ENCODE measurements around the gene YAF2. TPM values are rescaled to one million over a fixed set of nuclear protein-coding genes. Genes with fewer than 3 reads are reported as not detected.

Gene YAF2
- total RNA-seq, 4 donors from 2014 or later: 12.5 to 26.5 (median 13.4) TPM

DNA sequence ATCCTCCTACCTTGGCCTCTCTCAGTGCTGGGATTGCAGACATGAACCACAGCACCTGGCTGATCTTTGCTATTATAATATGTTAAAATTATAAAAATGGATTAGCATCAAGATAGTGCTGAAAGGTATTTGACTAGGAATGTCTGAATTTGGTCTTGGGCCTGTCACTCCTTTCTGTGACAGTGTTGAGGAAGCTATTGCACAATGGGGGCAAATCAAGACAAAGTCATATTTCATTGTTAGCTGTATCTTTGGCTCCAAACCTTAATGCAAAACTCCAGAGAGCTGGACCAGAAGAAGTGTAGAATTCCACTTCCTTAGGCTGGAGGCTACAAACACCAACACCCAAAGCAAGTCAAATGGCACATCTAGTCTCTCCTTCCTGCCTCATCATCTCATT, 45.7 kb upstream of the YAF2 start:
- no peaks in the 10 kb centered on the region for H3K27me3 ChIP-seq

DNA sequence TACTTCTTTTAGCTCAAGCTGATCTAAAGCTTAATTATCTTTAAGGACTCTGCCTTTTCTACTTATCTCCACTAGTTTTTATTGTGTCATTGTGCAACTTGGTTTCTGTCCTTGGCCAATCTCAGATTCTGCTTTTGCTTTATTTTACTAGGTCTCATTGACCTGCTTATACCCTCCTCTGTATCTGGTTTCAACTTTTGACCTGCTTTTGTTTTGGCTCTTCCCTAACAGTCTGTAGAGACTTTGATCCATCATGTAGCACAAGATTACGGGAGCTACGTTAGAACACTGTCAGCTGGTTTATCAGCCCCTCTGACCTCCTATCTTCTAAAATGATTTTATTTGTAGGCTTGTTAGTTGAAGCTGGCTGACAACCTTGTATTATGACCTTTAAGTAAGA, 44.2 kb upstream of the YAF2 start:
- no peak overlapping the region for H3K4me3 ChIP-seq
- WGBS: 89% methylated on average over 2 of the region's 2 CpGs
- no peaks in the 10 kb centered on the region for H3K9me3 ChIP-seq
- no peaks in the 10 kb centered on the region for H3K27me3 ChIP-seq
- no peaks in the 10 kb centered on the region for H3K4me1 ChIP-seq
- no peaks in the 10 kb centered on the region for H3K36me3 ChIP-seq
- DNase-seq (ENCODE audit: low spot score in 2 of 2): no peak
- TF ChIP-seq POLR2AphosphoS5 (IDR thresholded peaks at IDR 0.05) (no peak), EP300 (IDR thresholded peaks at IDR 0.05) (no peak), POLR2A (IDR thresholded peaks at IDR 0.05) (no peak)
- TF ChIP-seq, protein P1, sequence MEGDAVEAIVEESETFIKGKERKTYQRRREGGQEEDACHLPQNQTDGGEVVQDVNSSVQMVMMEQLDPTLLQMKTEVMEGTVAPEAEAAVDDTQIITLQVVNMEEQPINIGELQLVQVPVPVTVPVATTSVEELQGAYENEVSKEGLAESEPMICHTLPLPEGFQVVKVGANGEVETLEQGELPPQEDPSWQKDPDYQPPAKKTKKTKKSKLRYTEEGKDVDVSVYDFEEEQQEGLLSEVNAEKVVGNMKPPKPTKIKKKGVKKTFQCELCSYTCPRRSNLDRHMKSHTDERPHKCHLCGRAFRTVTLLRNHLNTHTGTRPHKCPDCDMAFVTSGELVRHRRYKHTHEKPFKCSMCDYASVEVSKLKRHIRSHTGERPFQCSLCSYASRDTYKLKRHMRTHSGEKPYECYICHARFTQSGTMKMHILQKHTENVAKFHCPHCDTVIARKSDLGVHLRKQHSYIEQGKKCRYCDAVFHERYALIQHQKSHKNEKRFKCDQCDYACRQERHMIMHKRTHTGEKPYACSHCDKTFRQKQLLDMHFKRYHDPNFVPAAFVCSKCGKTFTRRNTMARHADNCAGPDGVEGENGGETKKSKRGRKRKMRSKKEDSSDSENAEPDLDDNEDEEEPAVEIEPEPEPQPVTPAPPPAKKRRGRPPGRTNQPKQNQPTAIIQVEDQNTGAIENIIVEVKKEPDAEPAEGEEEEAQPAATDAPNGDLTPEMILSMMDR (IDR thresholded peaks at IDR 0.05): no peak
- no peak overlapping the region for H3K27ac ChIP-seq

More for the DNA sequence above, 45.7 kb upstream of the YAF2 start:
- Histone ChIP-seq H3K4me1 (no peaks in the 10 kb centered on the region), H3K36me3 (no peaks in the 10 kb centered on the region), H3K9me3 (no peaks in the 10 kb centered on the region), H3K27ac (no peak overlapping the region), H3K4me3 (no peak overlapping the region)
- TF ChIP-seq POLR2A (IDR thresholded peaks at IDR 0.05): no peak
- TF ChIP-seq EP300 (IDR thresholded peaks at IDR 0.05): no peak
- no peak for TF ChIP-seq POLR2AphosphoS5 (IDR thresholded peaks at IDR 0.05)
- TF ChIP-seq, protein P1 (IDR thresholded peaks at IDR 0.05): no peak
- no peak for DNase-seq (ENCODE audit: low spot score in 2 of 2)

DNA sequence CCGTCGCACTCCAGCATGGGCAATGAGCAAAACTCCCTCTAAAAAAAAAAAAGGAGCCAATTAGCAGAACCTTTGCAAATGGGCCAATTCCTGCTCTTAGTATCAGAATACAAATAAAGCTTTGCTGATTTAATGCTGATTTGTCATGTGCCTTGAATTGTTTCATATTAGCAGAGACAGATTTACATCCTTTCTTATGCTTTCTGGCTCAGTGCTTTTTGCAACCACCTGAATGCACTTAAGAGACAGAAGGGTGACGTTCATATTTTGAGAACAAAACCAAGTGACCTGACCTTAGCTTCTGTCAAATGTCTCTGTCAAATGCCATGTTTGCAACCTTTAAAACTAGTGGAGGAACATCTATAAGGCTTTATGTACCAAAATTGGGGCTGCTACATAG, 43.8 kb upstream of the YAF2 start:
- Histone ChIP-seq H3K9me3 (no peaks in the 10 kb centered on the region), H3K27ac (no peak overlapping the region), H3K27me3 (no peaks in the 10 kb centered on the region), H3K4me1 (no peaks in the 10 kb centered on the region), H3K36me3 (no peaks in the 10 kb centered on the region), H3K4me3 (no peak overlapping the region)
- 85% methylated on average over 3 of the region's 3 CpGs for WGBS
- TF ChIP-seq, protein P1 (IDR thresholded peaks at IDR 0.05): no peak
- no peak for TF ChIP-seq EP300 (IDR thresholded peaks at IDR 0.05)
- no peak for TF ChIP-seq POLR2AphosphoS5 (IDR thresholded peaks at IDR 0.05)
- TF ChIP-seq POLR2A (IDR thresholded peaks at IDR 0.05): no peak
- DNase-seq (ENCODE audit: low spot score in 2 of 2): no peak

DNA sequence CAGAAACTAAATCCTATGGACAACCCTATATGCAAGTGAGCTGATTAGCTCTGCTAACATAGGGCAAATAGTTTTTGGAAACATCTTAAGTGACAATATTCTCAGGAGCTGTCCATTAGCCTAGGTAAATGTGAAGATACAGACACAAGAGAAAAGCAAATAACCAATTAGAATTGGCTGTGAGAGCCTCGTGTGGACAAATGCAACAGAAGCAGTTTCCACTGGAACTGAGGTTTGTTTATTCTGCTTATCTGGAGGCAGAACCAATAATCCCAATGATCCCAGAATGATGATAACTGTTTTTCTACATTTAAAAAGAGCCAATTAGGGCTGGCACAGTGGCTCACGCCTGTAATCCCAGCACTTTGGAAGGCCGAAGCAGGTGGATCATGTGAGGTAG, 43.2 kb upstream of the YAF2 start:
- 67% methylated on average over 3 of the region's 3 CpGs for WGBS
- H3K4me3 ChIP-seq: no peak overlapping the region
- no peaks in the 10 kb centered on the region for H3K4me1 ChIP-seq
- no peaks in the 10 kb centered on the region for H3K36me3 ChIP-seq
- H3K27me3 ChIP-seq: no peaks in the 10 kb centered on the region
- H3K27ac ChIP-seq: no peak overlapping the region
- DNase-seq (ENCODE audit: low spot score in 2 of 2): no peak
- TF ChIP-seq POLR2A (IDR thresholded peaks at IDR 0.05): no peak
- TF ChIP-seq, protein P1 (IDR thresholded peaks at IDR 0.05): no peak
- no peak for TF ChIP-seq POLR2AphosphoS5 (IDR thresholded peaks at IDR 0.05)
- TF ChIP-seq EP300 (IDR thresholded peaks at IDR 0.05): no peak
- H3K9me3 ChIP-seq: no peaks in the 10 kb centered on the region

DNA sequence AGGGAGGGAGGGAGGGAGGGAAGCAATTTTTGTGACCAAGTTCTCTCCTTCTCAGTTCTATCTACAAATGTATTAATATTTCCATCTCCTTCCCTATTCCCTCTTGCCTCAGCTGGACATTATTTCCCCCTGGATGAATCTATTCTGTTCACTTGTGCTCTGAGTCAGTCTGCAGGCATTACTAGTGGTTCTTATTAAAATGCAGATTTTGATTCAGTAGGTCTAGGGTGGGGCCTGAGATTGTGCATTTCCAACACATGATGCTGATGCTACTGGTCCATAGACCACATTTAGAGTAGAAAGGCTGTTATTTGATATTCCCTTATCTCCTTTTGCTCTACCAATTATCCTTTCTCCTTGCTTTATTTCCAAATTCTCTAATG, 40.1 kb upstream of the YAF2 start:
- DNase-seq (ENCODE audit: low spot score in 2 of 2): no peak
- Histone ChIP-seq H3K36me3 (no peaks in the 10 kb centered on the region), H3K27me3 (no peaks in the 10 kb centered on the region), H3K9me3 (no peaks in the 10 kb centered on the region), H3K4me1 (no peaks in the 10 kb centered on the region), H3K4me3 (no peak overlapping the region), H3K27ac (no peak overlapping the region)
- no peak for TF ChIP-seq EP300 (IDR thresholded peaks at IDR 0.05)
- TF ChIP-seq POLR2A (IDR thresholded peaks at IDR 0.05): no peak
- TF ChIP-seq, protein P1 (IDR thresholded peaks at IDR 0.05): no peak
- no peak for TF ChIP-seq POLR2AphosphoS5 (IDR thresholded peaks at IDR 0.05)

Data from suprapubic skin (tissue), 4 donors.